ENCODE measurements around the gene ROGDI. TPM values are rescaled to one million over a fixed set of nuclear protein-coding genes. Genes with fewer than 3 reads are reported as not detected.

Gene ROGDI
- total and polyA plus RNA-seq, 2 experiments from 2014 or later = 21.4 to 27.3 TPM

GRCh38 chr16:4752351-4753100 is 49.9 kb downstream of the ROGDI start:
- no peaks in the 10 kb centered on the region for H4K20me1 ChIP-seq (ENCODE audit: insufficient read depth)
- H3K79me2 ChIP-seq (ENCODE audit: insufficient read depth) = peaks cover 16% of the 10 kb centered on the region; the same call in 1 of the 2 replicates
- no peaks in the 10 kb centered on the region for H3K4me1 ChIP-seq (ENCODE audit: insufficient read depth)
- no peak for DNase-seq
- H3K27ac ChIP-seq = no peak overlapping the region
- H3F3A ChIP-seq (ENCODE audit: insufficient read depth) = no peaks in the 10 kb centered on the region
- H3K36me3 ChIP-seq (ENCODE audit: low read depth) = peaks cover 15% of the 10 kb centered on the region; the same call in 1 of the 2 replicates
- no peaks in the 10 kb centered on the region for H3K9me2 ChIP-seq (ENCODE audit: insufficient read depth)
- no peaks in the 10 kb centered on the region for H3K9me3 ChIP-seq (ENCODE audit: low read depth)
- no peak for TF ChIP-seq EZH2phosphoT487 (IDR thresholded peaks at IDR 0.05; ENCODE audit: insufficient read depth, low read depth)
- no peak for TF ChIP-seq EZH2 (IDR thresholded peaks at IDR 0.05; ENCODE audit: insufficient read depth, poor library complexity, severe bottlenecking)
- H3K4me3 ChIP-seq = no peak overlapping the region
- no peaks in the 10 kb centered on the region for H3K27me3 ChIP-seq (replicated peaks; ENCODE audit: insufficient read depth)
- H3K4me2 ChIP-seq (ENCODE audit: unreplicated experiment) = no peak overlapping the region
- H3K9ac ChIP-seq = no peak overlapping the region
- H2AFZ ChIP-seq = no peak overlapping the region
- WGBS, 2 experiments (ENCODE audit: low coverage in 1 of 2, low lambda C conversion rate in 2 of 2, missing lambda C conversion rate in 2 of 2) = 94 to 95% methylated on average over 41 to 44 of the region's 44 CpGs
- in situ Hi-C loops (cut with MboI) = no loop called here

- no peak overlapping the region for H3K4me2 ChIP-seq (ENCODE audit: unreplicated experiment)
- in situ Hi-C loops (cut with MboI) = no loop called here
- no peaks in the 10 kb centered on the region for H3K9me2 ChIP-seq (ENCODE audit: insufficient read depth)
- H3K27me3 ChIP-seq (replicated peaks; ENCODE audit: insufficient read depth) = no peaks in the 10 kb centered on the region
- no peaks in the 10 kb centered on the region for H3K9me3 ChIP-seq (ENCODE audit: low read depth)
- no peak overlapping the region for H3K27ac ChIP-seq
- no peak overlapping the region for H3K9ac ChIP-seq
- H3K36me3 ChIP-seq (ENCODE audit: low read depth) = peaks cover 11% of the 10 kb centered on the region; the same call in 1 of the 2 replicates
- DNase-seq = no peak
- H3K4me1 ChIP-seq (ENCODE audit: insufficient read depth) = no peaks in the 10 kb centered on the region
- H3K79me2 ChIP-seq (ENCODE audit: insufficient read depth) = 0 out of 2 replicates have a peak, but pooled peaks cover 11% of the 10 kb centered on the region
- WGBS, 2 experiments (ENCODE audit: low coverage in 1 of 2, low lambda C conversion rate in 2 of 2, missing lambda C conversion rate in 2 of 2) = 87 to 91% methylated on average over 8 of the region's 8 CpGs
- H3F3A ChIP-seq (ENCODE audit: insufficient read depth) = no peaks in the 10 kb centered on the region
- H4K20me1 ChIP-seq (ENCODE audit: insufficient read depth) = no peaks in the 10 kb centered on the region
- no peak overlapping the region for H2AFZ ChIP-seq
- no peak for TF ChIP-seq EZH2phosphoT487 (IDR thresholded peaks at IDR 0.05; ENCODE audit: insufficient read depth, low read depth)
- no peak for TF ChIP-seq EZH2 (IDR thresholded peaks at IDR 0.05; ENCODE audit: insufficient read depth, poor library complexity, severe bottlenecking)
- no peak overlapping the region for H3K4me3 ChIP-seq
These were observed 51.5 kb downstream of the ROGDI start for GRCh38 chr16:4750896-4751295.

DNA sequence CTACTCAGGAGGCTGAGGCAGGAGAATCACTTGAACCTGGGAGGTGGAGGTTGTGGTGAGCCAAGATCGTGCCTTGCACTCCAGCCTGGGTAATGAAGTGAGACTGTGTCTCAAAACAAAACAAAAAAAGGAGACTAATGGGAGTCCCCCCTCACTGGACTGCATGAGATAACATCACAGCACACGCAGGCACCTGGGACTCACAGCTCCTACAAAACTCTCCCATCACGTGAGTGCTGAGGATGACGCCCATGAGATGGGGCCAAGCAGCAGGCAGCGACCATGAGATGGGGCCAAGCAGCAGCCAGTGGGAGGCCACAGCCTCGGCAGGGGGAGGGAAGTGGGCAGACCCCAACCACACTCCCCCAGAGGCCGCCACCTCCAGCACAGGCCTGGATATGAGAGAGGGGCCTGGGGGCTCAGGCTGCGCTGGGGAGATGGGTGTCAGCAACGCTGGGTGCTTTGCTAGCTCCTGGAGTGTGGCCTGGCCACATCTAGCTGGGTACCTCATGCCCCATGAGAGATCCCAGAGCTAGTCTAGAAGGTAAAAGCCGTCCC is 52.7 kb downstream of the ROGDI start:
- H3K27ac ChIP-seq = no peak overlapping the region
- no peaks in the 10 kb centered on the region for H3K4me1 ChIP-seq (ENCODE audit: insufficient read depth)
- no peak overlapping the region for H3K4me3 ChIP-seq
- no peak overlapping the region for H3K9ac ChIP-seq
- no peak for DNase-seq
- peaks cover under 1% of the 10 kb centered on the region; the same call in 1 of the 2 replicates for H3K36me3 ChIP-seq (ENCODE audit: low read depth)
- no peaks in the 10 kb centered on the region for H3F3A ChIP-seq (ENCODE audit: insufficient read depth)
- TF ChIP-seq EZH2phosphoT487 (IDR thresholded peaks at IDR 0.05; ENCODE audit: insufficient read depth, low read depth) = no peak
- no peak for TF ChIP-seq EZH2 (IDR thresholded peaks at IDR 0.05; ENCODE audit: insufficient read depth, poor library complexity, severe bottlenecking)
- H3K9me3 ChIP-seq (ENCODE audit: low read depth) = no peaks in the 10 kb centered on the region
- H4K20me1 ChIP-seq (ENCODE audit: insufficient read depth) = no peaks in the 10 kb centered on the region
- H3K79me2 ChIP-seq (ENCODE audit: insufficient read depth) = 0 out of 2 replicates have a peak, but pooled peaks cover 1% of the 10 kb centered on the region
- H3K27me3 ChIP-seq (replicated peaks; ENCODE audit: insufficient read depth) = no peaks in the 10 kb centered on the region
- no peaks in the 10 kb centered on the region for H3K9me2 ChIP-seq (ENCODE audit: insufficient read depth)
- H2AFZ ChIP-seq = no peak overlapping the region
- no peak overlapping the region for H3K4me2 ChIP-seq (ENCODE audit: unreplicated experiment)
- 93% methylated on average over 9 to 10 of the region's 10 CpGs for WGBS, 2 experiments (ENCODE audit: low coverage in 1 of 2, low lambda C conversion rate in 2 of 2, missing lambda C conversion rate in 2 of 2)
- in situ Hi-C loops (cut with MboI) = no loop called here

DNA sequence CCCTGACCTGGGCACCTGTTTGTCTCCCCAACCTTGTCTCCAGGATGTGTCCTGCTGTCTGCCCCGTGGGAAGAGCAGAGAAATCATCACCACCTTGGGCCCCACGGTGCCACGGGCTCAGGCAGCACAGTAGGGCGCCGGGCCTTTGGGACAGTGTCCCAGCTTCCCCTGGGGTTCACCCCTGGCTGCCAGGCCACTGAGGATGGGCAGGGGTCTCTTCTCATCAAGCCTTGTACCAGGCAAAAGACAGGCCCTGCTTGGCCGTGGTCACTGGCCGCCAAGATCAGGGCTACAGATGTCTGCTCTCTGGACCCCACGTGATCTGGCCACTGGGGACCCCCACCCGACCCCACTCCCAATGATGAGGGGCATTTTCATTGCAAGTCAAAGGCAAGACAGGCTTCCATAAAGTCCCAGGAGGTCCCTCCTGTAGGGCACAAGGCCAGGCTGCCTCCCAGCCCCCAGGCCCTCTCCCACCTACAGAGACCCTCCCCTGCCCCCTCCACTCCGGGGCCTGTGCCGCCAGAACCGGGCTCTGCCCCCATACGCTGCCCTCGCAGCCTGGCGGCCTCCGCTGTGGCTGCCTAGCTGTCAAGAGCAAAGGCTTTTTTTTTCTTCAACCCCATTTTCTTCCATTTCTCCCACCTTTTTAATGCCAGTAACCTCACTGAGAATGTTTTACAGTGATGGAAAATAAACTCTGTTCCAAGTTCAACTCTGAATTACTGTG is 53.6 kb downstream of the ROGDI start:
- H3K27ac ChIP-seq = no peak overlapping the region

More for the DNA sequence above, 53.6 kb downstream of the ROGDI start:
- DNase-seq = no peak
- Histone ChIP-seq H3K4me2 (ENCODE audit: unreplicated experiment) (no peak overlapping the region), H4K20me1 (ENCODE audit: insufficient read depth) (no peaks in the 10 kb centered on the region), H3F3A (ENCODE audit: insufficient read depth) (no peaks in the 10 kb centered on the region), H3K9ac (no peak overlapping the region), H3K27me3 (replicated peaks; ENCODE audit: insufficient read depth) (no peaks in the 10 kb centered on the region), H3K9me2 (ENCODE audit: insufficient read depth) (no peaks in the 10 kb centered on the region), H3K9me3 (ENCODE audit: low read depth) (no peaks in the 10 kb centered on the region), H2AFZ (no peak overlapping the region), H3K36me3 (ENCODE audit: low read depth) (no peaks in the 10 kb centered on the region), H3K79me2 (ENCODE audit: insufficient read depth) (no peaks in the 10 kb centered on the region), H3K4me1 (ENCODE audit: insufficient read depth) (no peaks in the 10 kb centered on the region), H3K4me3 (no peak overlapping the region)
- WGBS, 2 experiments (ENCODE audit: low coverage in 1 of 2, low lambda C conversion rate in 2 of 2, missing lambda C conversion rate in 2 of 2) = 83 to 93% methylated on average over 12 to 16 of the region's 16 CpGs
- no peak for TF ChIP-seq EZH2phosphoT487 (IDR thresholded peaks at IDR 0.05; ENCODE audit: insufficient read depth, low read depth)
- no peak for TF ChIP-seq EZH2 (IDR thresholded peaks at IDR 0.05; ENCODE audit: insufficient read depth, poor library complexity, severe bottlenecking)
- in situ Hi-C loops (cut with MboI) = no loop called here
